Panc1 (cell line): ENCODE measurements around the gene PAX1. TPM values are rescaled to one million over a fixed set of nuclear protein-coding genes. Genes with fewer than 3 reads are reported as not detected.

ENCODE experiments used
- ATAC-seq: fragments of 200-7000 bp; cut with Tn5 transposase; 2 replicates; pipeline ENCODE4 v1.9.1; 2020; ENCODE audit warnings: mild to moderate bottlenecking, moderate library complexity
- BruUV-seq: library from RNA; stranded (reverse); fragments of 400-500 nt; replicated peaks from 2 replicates; lab custom pipeline; 2021; lab: Mats Ljungman, UMichigan
- CTCF ChIA-PET: fragments of 300-600 bp; sonication (Branson Sonifier 250); formaldehyde crosslinking; loops from one replicate; lab custom pipeline; 2022; ENCODE audit warnings: antibody characterized with exemption; lab: Charles Lee
- POLR2A ChIA-PET: fragments of 300-600 bp; sonication (Branson Sonifier 250); formaldehyde crosslinking; loops from one replicate; lab custom pipeline; 2022; ENCODE audit warnings: antibody characterized with exemption; lab: Charles Lee
- DNase-seq: peaks from one replicate; pipeline ENCODE4 v3.0.0-alpha.2; 2010; ENCODE audit warnings: low read depth, low spot score
- H3K27ac ChIP-seq: 2 replicates; pipeline ENCODE4 v1.5.1; 2011; ENCODE audit warnings: mild to moderate bottlenecking, low read length, inconsistent platforms
- H3K27me3 ChIP-seq: fragments of 200-500 bp; sonication (Bioruptor generic); 2 replicates; pipeline ENCODE4 v1.6.0; 2014; ENCODE audit warnings: low read length, inconsistent platforms; ENCODE audit not compliant: control insufficient read depth, insufficient read depth
- H3K36me3 ChIP-seq: fragments of 200-500 bp; sonication (Bioruptor generic); 2 replicates; pipeline ENCODE4 v1.5.1; 2014; ENCODE audit warnings: inconsistent platforms, mild to moderate bottlenecking, low read length, moderate library complexity; ENCODE audit not compliant: control insufficient read depth, insufficient read depth
- H3K4me1 ChIP-seq: 2 replicates; pipeline ENCODE4 v1.5.1; 2011; ENCODE audit warnings: inconsistent platforms, mild to moderate bottlenecking, low read length, moderate library complexity; ENCODE audit not compliant: control insufficient read depth, insufficient read depth
- H3K4me3 ChIP-seq, 2 experiments: 2 replicates each; pipeline ENCODE4 v1.5.1; 2011 to 2012; ENCODE audit warnings: low read depth in 2 of 2, low read length in 2 of 2, mild to moderate bottlenecking in 2 of 2, inconsistent platforms in 1 of 2, moderate library complexity in 1 of 2
- H3K9me3 ChIP-seq: fragments of 200-500 bp; sonication (Bioruptor generic); 2 replicates; pipeline ENCODE4 v1.5.1; 2014; ENCODE audit warnings: low read depth, mild to moderate bottlenecking, inconsistent platforms, low read length, moderate library complexity; ENCODE audit not compliant: control insufficient read depth, insufficient read depth
- TCF7L2 ChIP-seq: IDR thresholded peaks from 2 replicates; pipeline ENCODE4 v1.6.1; 2011; ENCODE audit warnings: mild to moderate bottlenecking, low read depth, low read length, inconsistent platforms
- in situ Hi-C: cut with HindIII; loops from 2 replicates; pipeline ENCODE4 v1.10.0; 2016; ENCODE audit warnings: low sequenced_read_pairs, low pct_unique_long_range_greater_than_20kb
- intact Hi-C: fragments of 100-400 bp; cut with micrococcal nuclease; formaldehyde crosslinking; loops from one replicate; pipeline ENCODE4 v1.10.0; 2022; ENCODE audit not compliant: unreplicated experiment
- total RNA-seq: library from RNA; stranded (reverse); gene quantifications from one replicate; pipeline ENCODE4 v1.2.1, GENCODE V29; 2021; ENCODE audit not compliant: unreplicated experiment
- TF ChIP-seq, protein P1 (sequence below): fragments of 450-650 bp; IDR thresholded peaks from 2 replicates; pipeline ENCODE4 v1.5.1; 2017; ENCODE audit warnings: mild to moderate bottlenecking

Gene PAX1
- total RNA-seq, 1 experiment from 2014 or later = not detected

DNA sequence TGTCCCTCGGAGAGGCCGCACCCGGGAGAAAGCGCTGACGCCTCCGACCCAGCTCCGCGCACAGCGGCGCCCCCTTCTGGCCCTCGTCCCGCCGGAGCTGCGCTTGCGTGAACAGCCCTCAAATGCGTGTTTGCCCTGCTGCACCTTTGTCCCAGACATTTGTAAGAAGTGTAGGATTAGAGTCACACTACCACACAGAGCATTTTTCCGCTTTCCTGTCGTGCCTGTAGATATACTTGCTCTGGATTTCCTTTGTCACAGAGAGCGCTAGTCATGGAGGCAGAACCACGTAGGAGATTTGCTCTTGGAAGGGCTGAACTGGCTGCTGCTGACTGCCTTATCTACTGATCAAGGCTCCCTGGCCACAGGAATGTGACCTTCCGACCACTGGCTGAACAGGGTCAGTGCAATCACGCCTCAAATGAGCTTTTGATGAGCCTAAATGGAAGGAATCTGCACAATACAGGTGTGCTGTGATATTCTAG, 62.3 kb downstream of the PAX1 start:
- Histone ChIP-seq H3K27me3 (no peaks in the 10 kb centered on the region), H3K4me3 (no peak overlapping the region), H3K27ac (no peak overlapping the region), H3K4me1 (no peaks in the 10 kb centered on the region), H3K36me3 (no peaks in the 10 kb centered on the region), H3K9me3 (no peaks in the 10 kb centered on the region)
- ChIA-PET POLR2A (no interaction called here), CTCF (interaction anchor here (0.6 to 0.7 kb wide), 2 partner anchors 49 to 1513 kb away, joined by 3 to 17 read pairs; no protein-coding TSS in a partner anchor)
- intact Hi-C loops = no loop called here
- in situ Hi-C loops = no loop called here
- BruUV-seq = no TSS peak
- ATAC-seq (no peak), DNase-seq (no peak)
- TF ChIP-seq TCF7L2 = no peak
- TF ChIP-seq, protein P1, sequence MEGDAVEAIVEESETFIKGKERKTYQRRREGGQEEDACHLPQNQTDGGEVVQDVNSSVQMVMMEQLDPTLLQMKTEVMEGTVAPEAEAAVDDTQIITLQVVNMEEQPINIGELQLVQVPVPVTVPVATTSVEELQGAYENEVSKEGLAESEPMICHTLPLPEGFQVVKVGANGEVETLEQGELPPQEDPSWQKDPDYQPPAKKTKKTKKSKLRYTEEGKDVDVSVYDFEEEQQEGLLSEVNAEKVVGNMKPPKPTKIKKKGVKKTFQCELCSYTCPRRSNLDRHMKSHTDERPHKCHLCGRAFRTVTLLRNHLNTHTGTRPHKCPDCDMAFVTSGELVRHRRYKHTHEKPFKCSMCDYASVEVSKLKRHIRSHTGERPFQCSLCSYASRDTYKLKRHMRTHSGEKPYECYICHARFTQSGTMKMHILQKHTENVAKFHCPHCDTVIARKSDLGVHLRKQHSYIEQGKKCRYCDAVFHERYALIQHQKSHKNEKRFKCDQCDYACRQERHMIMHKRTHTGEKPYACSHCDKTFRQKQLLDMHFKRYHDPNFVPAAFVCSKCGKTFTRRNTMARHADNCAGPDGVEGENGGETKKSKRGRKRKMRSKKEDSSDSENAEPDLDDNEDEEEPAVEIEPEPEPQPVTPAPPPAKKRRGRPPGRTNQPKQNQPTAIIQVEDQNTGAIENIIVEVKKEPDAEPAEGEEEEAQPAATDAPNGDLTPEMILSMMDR = peak; percentile 68

Other genes starting within 250 kb of the PAX1 start
- not detected for gene NKX2-2, start 191.6 kb upstream of the PAX1 start, total RNA-seq